HG02642 (cell line): ENCODE results near the gene TBC1D16.

Source experiments
- ATAC-seq: cut with Tn5 transposase; IDR thresholded peaks from one replicate; pipeline ENCODE4 v1.9.1; 2021; ENCODE audit warnings: mild to moderate bottlenecking; ENCODE audit not compliant: unreplicated experiment, poor library complexity

TBC1D16 gene

GRCh38 chr17:79930877-79931816, 104.5 kb downstream of the TBC1D16 start:
- no peak for ATAC-seq

GRCh38 chr17:79930062-79930876, 105.4 kb downstream of the TBC1D16 start:
- no peak for ATAC-seq

- no peak for ATAC-seq
These were observed 106.2 kb downstream of the TBC1D16 start for GRCh38 chr17:79929257-79930061.

- no peak for ATAC-seq
These were observed 107.0 kb downstream of the TBC1D16 start for GRCh38 chr17:79928502-79929256.

- no peak for ATAC-seq
These were observed 107.8 kb downstream of the TBC1D16 start for GRCh38 chr17:79927688-79928501.

- no peak for ATAC-seq
These were observed 108.5 kb downstream of the TBC1D16 start for GRCh38 chr17:79927136-79927661.

- ATAC-seq, result no peak
These were observed 109.0 kb downstream of the TBC1D16 start for GRCh38 chr17:79926605-79927135.

- ATAC-seq, result no peak
These were observed 109.5 kb downstream of the TBC1D16 start for GRCh38 chr17:79926142-79926604.

GRCh38 chr17:79925242-79925957, 110.3 kb downstream of the TBC1D16 start:
- no peak for ATAC-seq

GRCh38 chr17:79924639-79924976, 111.1 kb downstream of the TBC1D16 start:
- ATAC-seq, result no peak

- ATAC-seq, result no peak
These were observed 111.6 kb downstream of the TBC1D16 start for GRCh38 chr17:79923974-79924638.

- no peak for ATAC-seq
These were observed 112.9 kb downstream of the TBC1D16 start for GRCh38 chr17:79922798-79923197.

- ATAC-seq, result no peak
These were observed 113.5 kb downstream of the TBC1D16 start for GRCh38 chr17:79922116-79922601.

GRCh38 chr17:79921411-79922115, 114.1 kb downstream of the TBC1D16 start:
- ATAC-seq, result no peak

GRCh38 chr17:79920751-79921410, 114.8 kb downstream of the TBC1D16 start:
- no peak for ATAC-seq
